ENCODE data around the gene ACP7. TPM values are rescaled to one million over a fixed set of nuclear protein-coding genes. Genes with fewer than 3 reads are reported as not detected.

Gene ACP7
- total RNA-seq, 1 donor from 2014 or later = not detected

DNA sequence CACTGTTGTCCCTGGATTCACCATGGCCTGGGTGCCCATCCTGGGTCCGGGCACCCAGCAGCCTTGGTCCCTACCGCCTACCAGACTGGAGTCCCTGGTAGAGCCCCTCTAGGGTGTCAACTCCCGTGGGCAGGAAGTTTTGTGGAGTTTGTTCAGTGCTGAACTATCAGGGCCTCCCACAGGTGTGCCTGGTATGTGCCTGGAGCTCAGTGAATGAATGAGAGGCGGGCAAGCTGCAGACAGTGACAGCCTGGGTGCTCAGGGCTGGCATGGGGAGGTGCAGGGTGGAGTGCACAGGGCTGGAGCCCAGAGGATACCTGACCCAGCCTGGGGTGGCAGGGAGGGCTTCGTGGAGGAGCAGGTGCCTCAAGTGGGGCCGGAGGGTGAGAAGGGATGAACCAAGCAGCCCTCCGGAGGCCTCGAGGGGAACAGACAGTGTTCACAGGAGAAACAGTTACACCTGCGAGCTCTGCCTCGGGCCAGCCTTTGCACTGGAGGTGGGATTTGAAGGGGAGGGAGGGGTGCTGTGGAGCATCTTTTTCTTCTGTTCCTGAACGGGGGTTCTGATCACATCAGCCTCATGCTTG is 71.0 kb downstream of the ACP7 start:
- H3K27me3 ChIP-seq (ENCODE audit: low read depth) = no peaks in the 10 kb centered on the region
- no peaks in the 10 kb centered on the region for H3K9me3 ChIP-seq
- ATAC-seq (peak in 1 of 2 donors; percentile 11), DNase-seq (no peak)
- no peak overlapping the region for H3K4me3 ChIP-seq
- no peak overlapping the region for H3K27ac ChIP-seq
- peaks cover 64% of the 10 kb centered on the region for H3K4me1 ChIP-seq
- intact Hi-C loops (cut with DNase I) = no loop called here
- TF ChIP-seq, protein P1, sequence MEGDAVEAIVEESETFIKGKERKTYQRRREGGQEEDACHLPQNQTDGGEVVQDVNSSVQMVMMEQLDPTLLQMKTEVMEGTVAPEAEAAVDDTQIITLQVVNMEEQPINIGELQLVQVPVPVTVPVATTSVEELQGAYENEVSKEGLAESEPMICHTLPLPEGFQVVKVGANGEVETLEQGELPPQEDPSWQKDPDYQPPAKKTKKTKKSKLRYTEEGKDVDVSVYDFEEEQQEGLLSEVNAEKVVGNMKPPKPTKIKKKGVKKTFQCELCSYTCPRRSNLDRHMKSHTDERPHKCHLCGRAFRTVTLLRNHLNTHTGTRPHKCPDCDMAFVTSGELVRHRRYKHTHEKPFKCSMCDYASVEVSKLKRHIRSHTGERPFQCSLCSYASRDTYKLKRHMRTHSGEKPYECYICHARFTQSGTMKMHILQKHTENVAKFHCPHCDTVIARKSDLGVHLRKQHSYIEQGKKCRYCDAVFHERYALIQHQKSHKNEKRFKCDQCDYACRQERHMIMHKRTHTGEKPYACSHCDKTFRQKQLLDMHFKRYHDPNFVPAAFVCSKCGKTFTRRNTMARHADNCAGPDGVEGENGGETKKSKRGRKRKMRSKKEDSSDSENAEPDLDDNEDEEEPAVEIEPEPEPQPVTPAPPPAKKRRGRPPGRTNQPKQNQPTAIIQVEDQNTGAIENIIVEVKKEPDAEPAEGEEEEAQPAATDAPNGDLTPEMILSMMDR (IDR thresholded peaks at IDR 0.05) = no peak
- peaks cover 6% of the 10 kb centered on the region for H3K36me3 ChIP-seq

DNA sequence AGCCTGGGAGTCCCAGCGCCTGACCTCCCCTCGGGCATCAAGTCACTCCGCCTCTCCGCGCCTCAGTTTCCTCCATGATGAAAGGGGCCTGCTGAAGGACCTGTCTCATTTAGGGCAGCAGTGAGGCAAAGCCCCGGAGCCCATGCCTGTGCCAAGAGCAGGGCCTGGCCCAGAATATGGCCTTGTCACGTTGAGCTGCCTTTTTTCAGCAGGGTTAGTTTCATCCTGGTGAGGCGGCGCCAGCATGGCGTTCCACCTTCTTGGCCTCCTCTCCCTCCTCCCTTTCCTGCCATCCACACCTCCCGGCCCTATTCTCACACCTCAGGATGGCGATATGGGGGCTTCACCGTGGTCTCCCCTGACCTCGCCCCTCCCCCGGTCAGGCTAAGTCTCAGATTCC is 71.6 kb downstream of the ACP7 start:
- no peaks in the 10 kb centered on the region for H3K27me3 ChIP-seq (ENCODE audit: low read depth)
- TF ChIP-seq, protein P1 (IDR thresholded peaks at IDR 0.05) = no peak
- peaks cover 69% of the 10 kb centered on the region for H3K4me1 ChIP-seq
- H3K36me3 ChIP-seq = peaks cover 6% of the 10 kb centered on the region
- DNase-seq (no peak), ATAC-seq (no peak)
- H3K4me3 ChIP-seq = no peak overlapping the region
- peak overlapping the region; percentile 36 for H3K27ac ChIP-seq
- H3K9me3 ChIP-seq = no peaks in the 10 kb centered on the region
- intact Hi-C loops (cut with DNase I) = no loop called here

DNA sequence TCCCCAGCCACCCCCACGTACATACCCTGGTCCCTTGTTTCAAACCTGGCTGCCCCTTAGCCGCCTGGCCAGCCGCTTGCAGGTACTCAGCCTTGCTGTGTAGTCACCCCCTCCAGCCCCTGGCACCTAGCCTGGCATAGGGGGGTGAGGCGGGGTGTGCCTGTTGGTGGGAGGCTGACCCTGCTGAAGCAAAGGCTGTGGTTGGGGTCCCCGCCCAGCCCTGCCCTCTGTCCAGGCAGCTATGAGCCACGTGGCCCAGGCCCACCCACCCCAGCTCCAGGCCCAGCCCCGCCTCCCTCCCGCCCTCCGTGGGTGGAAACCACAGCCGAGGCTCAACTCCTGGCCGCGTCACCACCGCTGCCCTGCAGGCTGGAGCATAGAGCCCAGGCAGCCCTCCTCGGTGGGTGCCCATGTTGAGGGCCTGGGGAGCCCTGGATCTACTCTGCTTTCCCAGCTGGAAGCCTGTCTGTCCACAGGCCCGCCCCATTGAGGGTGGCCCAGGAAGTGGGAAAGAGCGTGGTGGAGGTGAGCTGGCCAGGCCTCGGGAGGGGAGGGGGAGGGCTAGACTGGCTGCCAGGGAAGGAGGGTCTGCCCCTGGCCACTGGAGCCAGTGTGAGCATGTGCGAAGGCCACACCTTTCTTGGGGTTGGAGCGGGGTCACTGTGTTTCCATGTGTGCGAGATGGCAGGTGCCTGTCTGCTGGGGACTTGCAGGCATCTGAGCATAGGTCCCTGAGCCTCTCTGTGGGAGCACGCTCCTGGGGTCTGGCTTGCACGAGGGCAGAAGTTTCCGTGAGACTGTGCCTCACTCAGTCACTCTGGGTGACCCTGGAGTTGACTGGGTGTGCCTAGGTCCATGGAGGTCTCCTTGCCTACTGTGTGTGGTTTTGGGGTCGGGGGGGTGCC is 72.4 kb downstream of the ACP7 start:
- peaks cover 6% of the 10 kb centered on the region for H3K36me3 ChIP-seq
- no peak overlapping the region for H3K4me3 ChIP-seq
- TF ChIP-seq, protein P1 (IDR thresholded peaks at IDR 0.05) = no peak
- peak overlapping the region; percentile 36 for H3K27ac ChIP-seq
- peak; percentile 23 to 56 for ATAC-seq
- H3K4me1 ChIP-seq = peaks cover 76% of the 10 kb centered on the region
- H3K27me3 ChIP-seq (ENCODE audit: low read depth) = no peaks in the 10 kb centered on the region
- intact Hi-C loops (cut with DNase I) = no loop called here
- DNase-seq = no peak
- no peaks in the 10 kb centered on the region for H3K9me3 ChIP-seq

DNA sequence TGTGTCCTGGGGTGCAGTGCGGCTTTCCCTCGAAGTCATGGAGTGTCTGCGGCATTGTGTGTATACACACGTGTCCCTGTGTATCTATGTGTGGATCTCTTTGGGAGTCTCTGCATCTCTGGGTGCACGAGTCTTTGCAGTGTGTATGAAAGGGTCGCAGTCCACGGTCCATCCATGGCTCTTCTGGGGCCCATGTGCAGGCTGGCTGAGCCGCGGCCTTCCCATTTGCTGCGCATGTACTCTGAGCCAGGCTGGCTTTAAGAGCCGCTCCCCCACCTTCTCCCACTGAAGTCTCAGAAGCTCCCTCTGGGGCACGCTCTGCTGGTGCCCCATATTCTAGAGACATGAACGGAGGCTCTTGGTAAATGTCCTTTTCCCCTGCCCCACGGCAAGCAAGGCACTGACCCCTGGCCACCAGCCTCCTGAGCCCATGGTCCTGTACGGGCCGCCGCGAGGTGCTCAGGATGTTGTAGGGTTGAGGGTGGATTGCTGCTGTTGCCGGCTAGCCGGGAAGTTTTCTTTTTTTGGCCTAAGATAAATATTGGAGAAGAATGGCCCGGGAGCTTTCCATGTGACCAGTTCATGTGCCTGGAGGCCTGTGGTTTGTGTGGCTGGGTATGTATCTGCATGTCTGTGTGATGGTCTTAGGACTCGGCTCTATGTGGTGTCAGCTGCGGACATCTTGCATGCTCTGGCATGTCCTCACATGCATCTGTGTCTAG is 73.3 kb downstream of the ACP7 start:
- H3K4me3 ChIP-seq = no peak overlapping the region
- H3K9me3 ChIP-seq = no peaks in the 10 kb centered on the region
- intact Hi-C loops (cut with DNase I) = no loop called here
- TF ChIP-seq, protein P1 (IDR thresholded peaks at IDR 0.05) = no peak
- ATAC-seq = no peak
- H3K36me3 ChIP-seq = peaks cover 6% of the 10 kb centered on the region
- H3K27me3 ChIP-seq (ENCODE audit: low read depth) = no peaks in the 10 kb centered on the region
- peak overlapping the region; percentile 36 for H3K27ac ChIP-seq
- peaks cover 83% of the 10 kb centered on the region for H3K4me1 ChIP-seq
- no peak for DNase-seq

DNA sequence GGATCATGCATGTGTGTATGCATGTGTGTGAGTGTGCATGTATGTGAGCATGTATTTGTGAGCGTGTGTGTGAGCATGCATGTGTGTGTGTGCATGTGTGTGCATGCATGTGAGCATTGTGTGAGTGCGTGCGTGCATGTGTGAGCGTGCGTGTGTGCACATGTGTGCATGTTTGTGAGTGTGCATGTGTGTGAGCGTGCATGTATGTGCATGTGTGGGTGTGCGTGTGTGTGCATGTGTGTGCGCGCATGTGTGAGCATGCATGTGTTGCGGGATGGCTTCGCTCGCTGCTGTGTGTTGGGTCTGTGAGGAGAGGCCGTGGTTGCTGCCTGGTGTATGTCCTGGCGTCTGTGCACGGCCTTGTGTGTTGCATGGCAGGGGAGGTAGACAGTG is 73.8 kb downstream of the ACP7 start:
- no peaks in the 10 kb centered on the region for H3K27me3 ChIP-seq (ENCODE audit: low read depth)
- no peak for DNase-seq
- H3K4me3 ChIP-seq = no peak overlapping the region
- H3K36me3 ChIP-seq = peaks cover 6% of the 10 kb centered on the region
- no peaks in the 10 kb centered on the region for H3K9me3 ChIP-seq
- H3K27ac ChIP-seq = no peak overlapping the region
- TF ChIP-seq, protein P1 (IDR thresholded peaks at IDR 0.05) = no peak
- peaks cover 85% of the 10 kb centered on the region for H3K4me1 ChIP-seq
- ATAC-seq = no peak
- intact Hi-C loops (cut with DNase I) = no loop called here
